Measurements from ENCODE around the gene MIS18BP1.
"Not testable (repeated sequence)": the region's sequence is repeated elsewhere in the genome, so short reads cannot be mapped to it uniquely, and the experiment has no call there.

The MIS18BP1 gene

GRCh38 chr14:45253070-45253753 is at the start of gene MIS18BP1:
TSS of gene MIS18BP1 (minus strand) at chr14:45253202. CDS start at chr14:45247286, 5,916 bp downstream.
- peak; percentile 85 for DNase-seq (ENCODE audit: low read depth)

- DNase-seq (ENCODE audit: low read depth) = no peak
Observed at GRCh38 chr14:45298423-45299117, 45.6 kb upstream of the MIS18BP1 start.

GRCh38 chr14:45294796-45295195 is 41.8 kb upstream of the MIS18BP1 start:
- not testable (repeated sequence) for DNase-seq (ENCODE audit: low read depth)

- no peak for DNase-seq (ENCODE audit: low read depth)
Observed at GRCh38 chr14:45290547-45290946, 37.5 kb upstream of the MIS18BP1 start.

- DNase-seq (ENCODE audit: low read depth) = no peak
Observed at GRCh38 chr14:45287610-45288009, 34.6 kb upstream of the MIS18BP1 start.

GRCh38 chr14:45284802-45285201 is 31.8 kb upstream of the MIS18BP1 start:
- DNase-seq (ENCODE audit: low read depth) = no peak

- not testable (repeated sequence) for DNase-seq (ENCODE audit: low read depth)
Observed at GRCh38 chr14:45281731-45282400, 28.9 kb upstream of the MIS18BP1 start.

- DNase-seq (ENCODE audit: low read depth) = no peak
Observed at GRCh38 chr14:45271858-45272537, 19.0 kb upstream of the MIS18BP1 start.

GRCh38 chr14:45270031-45270430 is 17.0 kb upstream of the MIS18BP1 start:
- DNase-seq (ENCODE audit: low read depth) = no peak

- DNase-seq (ENCODE audit: low read depth) = no peak
Observed at GRCh38 chr14:45267071-45267470, 14.1 kb upstream of the MIS18BP1 start.

- DNase-seq (ENCODE audit: low read depth) = no peak
Observed at GRCh38 chr14:45262637-45263036, 9.6 kb upstream of the MIS18BP1 start.

- no peak for DNase-seq (ENCODE audit: low read depth)
Observed at GRCh38 chr14:45261209-45261608, 8.2 kb upstream of the MIS18BP1 start.

- no peak for DNase-seq (ENCODE audit: low read depth)
Observed at GRCh38 chr14:45258805-45259204, 5.8 kb upstream of the MIS18BP1 start.

GRCh38 chr14:45258073-45258472 is 5.1 kb upstream of the MIS18BP1 start:
- no peak for DNase-seq (ENCODE audit: low read depth)

- no peak for DNase-seq (ENCODE audit: low read depth)
Observed at GRCh38 chr14:45254771-45255170, 1.8 kb upstream of the MIS18BP1 start.

GRCh38 chr14:45253754-45254310 is 830 bp upstream of the MIS18BP1 start:
- DNase-seq (ENCODE audit: low read depth) = no peak

- DNase-seq (ENCODE audit: low read depth) = no peak
Observed at GRCh38 chr14:45252366-45253069, 484 bp downstream of the MIS18BP1 start.

GRCh38 chr14:45251912-45252311 is 1.1 kb downstream of the MIS18BP1 start:
- no peak for DNase-seq (ENCODE audit: low read depth)

- no peak for DNase-seq (ENCODE audit: low read depth)
Observed at GRCh38 chr14:45249856-45250575, 3.0 kb downstream of the MIS18BP1 start.

GRCh38 chr14:45247427-45247826 is 5.6 kb downstream of the MIS18BP1 start:
- no peak for DNase-seq (ENCODE audit: low read depth)

- no peak for DNase-seq (ENCODE audit: low read depth)
Observed at GRCh38 chr14:45246691-45247090, 6.3 kb downstream of the MIS18BP1 start.
